H9 (cell line): ENCODE results near the gene TNFRSF18. TPM values are rescaled to one million over a fixed set of nuclear protein-coding genes. Genes with fewer than 3 reads are reported as not detected.

ENCODE experiments used
- DNase-seq: peaks from one replicate; pipeline ENCODE4 v3.0.0-alpha.2; 2017
- H2AFZ ChIP-seq: one replicate; pipeline ENCODE4 v1.6.1; 2013; ENCODE audit warnings: mild to moderate bottlenecking, low read length, control low read depth, moderate library complexity
- H2AK5ac ChIP-seq: 2 replicates; pipeline ENCODE4 v1.6.1; 2013; ENCODE audit warnings: low read length, control low read depth, mixed read lengths; ENCODE audit not compliant: insufficient read length
- H2BK120ac ChIP-seq: one replicate; pipeline ENCODE4 v1.6.1; 2013; ENCODE audit warnings: low read depth, mild to moderate bottlenecking, low read length, control low read depth, inconsistent platforms; ENCODE audit not compliant: poor library complexity, severe bottlenecking
- H2BK12ac ChIP-seq: 2 replicates; pipeline ENCODE4 v1.6.1; 2013; ENCODE audit warnings: low read length, control low read depth, mixed read lengths, low read depth; ENCODE audit not compliant: insufficient read length
- H2BK15ac ChIP-seq: 2 replicates; pipeline ENCODE4 v1.6.1; 2013; ENCODE audit warnings: low read depth, low read length, control low read depth
- H2BK20ac ChIP-seq: one replicate; pipeline ENCODE4 v1.6.1; 2013; ENCODE audit warnings: low read depth, mild to moderate bottlenecking, low read length, control low read depth, inconsistent platforms; ENCODE audit not compliant: poor library complexity, severe bottlenecking
- H2BK5ac ChIP-seq: 2 replicates; pipeline ENCODE4 v1.6.1; 2013; ENCODE audit warnings: low read length, control low read depth, mixed read lengths; ENCODE audit not compliant: insufficient read length
- H3K14ac ChIP-seq: 2 replicates; pipeline ENCODE4 v1.6.1; 2013; ENCODE audit warnings: low read length, control low read depth; ENCODE audit not compliant: insufficient read depth
- H3K18ac ChIP-seq: 2 replicates; pipeline ENCODE4 v1.6.1; 2013; ENCODE audit warnings: low read depth, mild to moderate bottlenecking, mixed read lengths, low read length, control low read depth; ENCODE audit not compliant: insufficient read length
- H3K23ac ChIP-seq: 2 replicates; pipeline ENCODE4 v1.6.1; 2013; ENCODE audit warnings: low read length, control low read depth, mixed read lengths, low read depth; ENCODE audit not compliant: insufficient read length
- H3K23me2 ChIP-seq: 2 replicates; pipeline ENCODE4 v1.6.1; 2013; ENCODE audit warnings: low read depth, mild to moderate bottlenecking, mixed read lengths, low read length, control low read depth; ENCODE audit not compliant: insufficient read length, poor library complexity, severe bottlenecking
- H3K27ac ChIP-seq: 2 replicates; pipeline ENCODE4 v1.5.1; 2013; ENCODE audit warnings: low read length, control low read depth, mixed read lengths, low read depth; ENCODE audit not compliant: insufficient read length
- H3K27me3 ChIP-seq: 2 replicates; pipeline ENCODE4 v1.6.1; 2013; ENCODE audit warnings: low read length, control low read depth, inconsistent platforms; ENCODE audit not compliant: insufficient read depth
- H3K4ac ChIP-seq: 2 replicates; pipeline ENCODE4 v1.6.1; 2013; ENCODE audit warnings: low read depth, mild to moderate bottlenecking, control low read depth, inconsistent platforms, low read length, moderate library complexity
- H3K4me1 ChIP-seq: 2 replicates; pipeline ENCODE4 v1.6.1; 2013; ENCODE audit warnings: low read length, control low read depth, inconsistent platforms; ENCODE audit not compliant: insufficient read depth
- H3K4me2 ChIP-seq: 2 replicates; pipeline ENCODE4 v1.6.1; 2013; ENCODE audit warnings: low read length, control low read depth, mixed read lengths; ENCODE audit not compliant: insufficient read length, insufficient read depth
- H3K56ac ChIP-seq: 2 replicates; pipeline ENCODE4 v1.6.1; 2013; ENCODE audit warnings: low read depth, mild to moderate bottlenecking, mixed read lengths, low read length, control low read depth; ENCODE audit not compliant: insufficient read length
- H3K79me1 ChIP-seq: 2 replicates; pipeline ENCODE4 v1.6.1; 2013; ENCODE audit warnings: low read depth, mild to moderate bottlenecking, moderate library complexity, low read length, control low read depth, inconsistent platforms; ENCODE audit not compliant: insufficient read depth, poor library complexity, severe bottlenecking
- H3K79me2 ChIP-seq: 2 replicates; pipeline ENCODE4 v1.6.1; 2013; ENCODE audit warnings: low read length, control low read depth, inconsistent platforms; ENCODE audit not compliant: insufficient read depth
- H3K9ac ChIP-seq: 2 replicates; pipeline ENCODE4 v1.6.1; 2013; ENCODE audit warnings: low read length, control low read depth, mixed read lengths; ENCODE audit not compliant: insufficient read length; ENCODE audit errors: extremely low read depth
- H3K9me3 ChIP-seq: one replicate; pipeline ENCODE4 v1.6.1; 2013; ENCODE audit warnings: low read depth, low read length, inconsistent platforms; ENCODE audit not compliant: control insufficient read depth
- H3T11ph ChIP-seq: one replicate; pipeline ENCODE4 v1.6.1; 2013; ENCODE audit warnings: mild to moderate bottlenecking, low read length, control low read depth, inconsistent platforms
- H4K20me1 ChIP-seq: one replicate; pipeline ENCODE4 v1.6.1; 2013; ENCODE audit not compliant: control insufficient read depth, insufficient read length, insufficient read depth
- H4K5ac ChIP-seq: 2 replicates; pipeline ENCODE4 v1.6.1; 2013; ENCODE audit warnings: low read depth, mild to moderate bottlenecking, mixed read lengths, low read length, control low read depth; ENCODE audit not compliant: insufficient read length
- H4K8ac ChIP-seq: replicated peaks from 2 replicates; pipeline ENCODE4 v1.6.1; 2013; ENCODE audit warnings: low read length, control low read depth, mixed read lengths, low read depth; ENCODE audit not compliant: insufficient read length
- H4K91ac ChIP-seq: 2 replicates; pipeline ENCODE4 v1.6.1; 2013; ENCODE audit warnings: low read depth, mild to moderate bottlenecking, moderate library complexity, mixed read lengths, low read length, control low read depth; ENCODE audit not compliant: insufficient read length
- H3K27ac Mint-ChIP-seq, 3 experiments: 2 replicates in 2 of 3; 3 replicates in 1 of 3; pipeline ENCODE4 v1.8.0; 2020 to 2021; ENCODE audit warnings: mixed read lengths in 3 of 3, mild to moderate bottlenecking in 1 of 3, moderate library complexity in 1 of 3
- H3K27me3 Mint-ChIP-seq: 2 replicates; pipeline ENCODE4 v1.8.0; 2021; ENCODE audit warnings: low read depth, mild to moderate bottlenecking, moderate library complexity, mixed read lengths
- H3K36me3 Mint-ChIP-seq, 3 experiments: 2 replicates in 2 of 3; 3 replicates in 1 of 3; pipeline ENCODE4 v1.8.0; 2020 to 2021; ENCODE audit warnings: low read depth in 3 of 3, mixed read lengths in 3 of 3; ENCODE audit not compliant: insufficient read depth in 1 of 3
- H3K4me1 Mint-ChIP-seq, 2 experiments: 2 replicates each; pipeline ENCODE4 v1.8.0; 2020; ENCODE audit warnings: mixed read lengths in 2 of 2
- H3K4me3 Mint-ChIP-seq, 2 experiments: 2 replicates in 1 of 2; 3 replicates in 1 of 2; pipeline ENCODE4 v1.8.0; 2020 to 2021; ENCODE audit warnings: mild to moderate bottlenecking in 2 of 2, mixed read lengths in 2 of 2, moderate library complexity in 1 of 2
- H3K9me3 Mint-ChIP-seq, 2 experiments: 2 replicates in 1 of 2; 3 replicates in 1 of 2; pipeline ENCODE4 v1.8.0; 2020; ENCODE audit warnings: mild to moderate bottlenecking in 2 of 2, mixed read lengths in 2 of 2, moderate library complexity in 1 of 2
- WGBS: extraction: QIAGEN DNeasy Blood & Tissue Kit; methylation state at CpG from one replicate; pipeline ENCODE4 v1.1.7; 2013; ENCODE audit warnings: missing lambda C conversion rate, low lambda C conversion rate, mixed read lengths; ENCODE audit not compliant: insufficient read length; ENCODE audit errors: extremely low coverage; 5-methylcytosine and 5-hydroxymethylcytosine counted together
- total RNA-seq: library from RNA; stranded (reverse); gene quantifications from 2 replicates; pipeline ENCODE4 v1.2.1, GENCODE V29; 2021
- TF ChIP-seq, protein P1 (sequence below): fragments of 200-600 bp; sonication (generic); conservative IDR thresholded peaks from 3 replicates; pipeline ENCODE4 v1.8.0; 2021; ENCODE audit warnings: antibody characterized with exemption, mild to moderate bottlenecking

The TNFRSF18 gene
- total RNA-seq, 1 experiment from 2014 or later = 2.0 TPM

DNA sequence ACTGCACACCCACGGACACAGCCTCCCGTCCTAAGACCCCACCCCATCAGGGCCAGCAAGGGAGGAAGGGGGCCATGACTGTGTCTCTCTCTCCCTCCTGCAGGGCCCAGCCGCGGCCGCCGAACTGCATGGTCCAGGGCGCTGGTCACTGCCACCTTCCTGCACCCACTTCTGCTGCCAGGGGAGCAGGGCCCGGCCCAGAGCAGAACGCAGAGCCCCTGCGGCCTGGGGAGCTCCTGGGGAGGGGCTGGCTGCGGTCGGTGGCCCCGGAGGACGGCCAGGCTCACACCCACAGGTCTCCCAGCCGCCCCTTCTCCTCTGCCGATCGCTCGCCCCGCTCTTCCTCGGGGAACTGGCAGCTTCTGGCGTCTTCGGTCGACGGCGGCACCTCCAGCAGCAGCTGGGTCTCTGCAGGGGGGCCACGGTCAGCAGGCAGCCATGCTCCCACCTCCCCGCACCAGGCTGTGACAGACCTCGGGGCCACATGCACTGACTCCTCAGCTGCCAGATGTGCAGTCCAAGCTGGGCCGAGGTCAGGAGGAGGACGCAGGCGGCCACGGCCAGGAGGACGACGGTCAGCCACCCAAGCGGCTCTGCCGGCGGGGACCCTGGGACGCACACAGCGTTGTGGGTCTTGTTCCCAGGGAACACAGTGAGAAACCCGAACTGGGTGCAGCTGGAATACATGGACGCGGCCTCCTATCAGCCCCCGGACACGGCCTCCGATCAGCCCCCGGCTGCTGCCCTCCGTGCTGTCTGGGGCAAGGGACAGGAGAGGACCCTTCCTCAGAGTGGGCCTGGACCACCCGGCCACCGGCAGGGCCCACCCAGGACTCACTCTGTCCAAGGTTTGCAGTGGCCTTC, 2.6 kb downstream of the TNFRSF18 start:
- Histone ChIP-seq H3K23me2 (peaks cover 3% of the 10 kb centered on the region), H3K27ac (no peak overlapping the region), H3K9ac (no peak overlapping the region), H3K23ac (no peak overlapping the region), H3K18ac (no peak overlapping the region), H2BK12ac (no peak overlapping the region), H3K27me3 (no peaks in the 10 kb centered on the region; the same call in 1 of the 2 replicates), H3K9me3 (no peaks in the 10 kb centered on the region), H2AFZ (no peak overlapping the region), H3K4me2 (no peak overlapping the region), H3K4ac (no peak overlapping the region), H3K14ac (no peak overlapping the region), H2BK15ac (no peak overlapping the region), H3T11ph (no peak overlapping the region), H3K79me1 (no peaks in the 10 kb centered on the region), H3K56ac (no peak overlapping the region), H4K8ac (no peak overlapping the region), H4K91ac (no peak overlapping the region), H2AK5ac (no peak overlapping the region), H3K79me2 (no peaks in the 10 kb centered on the region), H4K5ac (no peak overlapping the region), H2BK5ac (no peak overlapping the region), H2BK120ac (no peak overlapping the region), H4K20me1 (no peaks in the 10 kb centered on the region), H3K4me1 (no peaks in the 10 kb centered on the region), H2BK20ac (no peak overlapping the region)
- peaks cover 25% of the 10 kb centered on the region for H3K27me3 Mint-ChIP-seq
- peaks cover 4 to 10% of the 10 kb centered on the region in 2 experiments for H3K4me1 Mint-ChIP-seq
- H3K4me3 Mint-ChIP-seq = no peak overlapping the region
- no peak overlapping the region for H3K27ac Mint-ChIP-seq
- TF ChIP-seq, protein P1, sequence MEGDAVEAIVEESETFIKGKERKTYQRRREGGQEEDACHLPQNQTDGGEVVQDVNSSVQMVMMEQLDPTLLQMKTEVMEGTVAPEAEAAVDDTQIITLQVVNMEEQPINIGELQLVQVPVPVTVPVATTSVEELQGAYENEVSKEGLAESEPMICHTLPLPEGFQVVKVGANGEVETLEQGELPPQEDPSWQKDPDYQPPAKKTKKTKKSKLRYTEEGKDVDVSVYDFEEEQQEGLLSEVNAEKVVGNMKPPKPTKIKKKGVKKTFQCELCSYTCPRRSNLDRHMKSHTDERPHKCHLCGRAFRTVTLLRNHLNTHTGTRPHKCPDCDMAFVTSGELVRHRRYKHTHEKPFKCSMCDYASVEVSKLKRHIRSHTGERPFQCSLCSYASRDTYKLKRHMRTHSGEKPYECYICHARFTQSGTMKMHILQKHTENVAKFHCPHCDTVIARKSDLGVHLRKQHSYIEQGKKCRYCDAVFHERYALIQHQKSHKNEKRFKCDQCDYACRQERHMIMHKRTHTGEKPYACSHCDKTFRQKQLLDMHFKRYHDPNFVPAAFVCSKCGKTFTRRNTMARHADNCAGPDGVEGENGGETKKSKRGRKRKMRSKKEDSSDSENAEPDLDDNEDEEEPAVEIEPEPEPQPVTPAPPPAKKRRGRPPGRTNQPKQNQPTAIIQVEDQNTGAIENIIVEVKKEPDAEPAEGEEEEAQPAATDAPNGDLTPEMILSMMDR = no peak
- H3K9me3 Mint-ChIP-seq = no peaks in the 10 kb centered on the region
- no peaks in the 10 kb centered on the region for H3K36me3 Mint-ChIP-seq
- DNase-seq = peak; percentile 32
- WGBS = no CpG with 5 or more reads among the region's 49 CpGs
